H1 (cell line): ENCODE measurements around the gene MYLK4. TPM values are rescaled to one million over a fixed set of nuclear protein-coding genes. Genes with fewer than 3 reads are reported as not detected.

Experiments used
- CTCF ChIA-PET: fragments of 300-600 bp; sonication (Branson Sonifier 250); formaldehyde crosslinking; loops from one replicate; lab custom pipeline; 2021; ENCODE audit not compliant: partially characterized antibody; lab: Charles Lee
- POLR2A ChIA-PET: fragments of 300-600 bp; sonication (Branson Sonifier 250); formaldehyde crosslinking; loops from one replicate; lab custom pipeline; 2021; ENCODE audit warnings: inconsistent platforms; ENCODE audit not compliant: partially characterized antibody; lab: Charles Lee
- DNase-seq, 2 experiments: peaks; one replicate each; pipeline versions ENCODE4 v3.0.0 to v3.0.0-alpha.2; 2010 to 2022; ENCODE audit warnings: low spot score in 2 of 2, low read depth in 1 of 2, mixed read lengths in 1 of 2
- FAIRE-seq: peaks from 2 replicates; lab custom pipeline; 2011; peaks lifted over from hg19 to GRCh38; lab: Jason Lieb, UNC
- H2AFZ ChIP-seq: 2 replicates; pipeline ENCODE4 v1.8.1; 2012; ENCODE audit warnings: low read length, inconsistent platforms
- H2AK5ac ChIP-seq: 2 replicates; pipeline ENCODE4 v1.6.1; 2013; ENCODE audit warnings: low read depth, low read length
- H2BK120ac ChIP-seq: replicated peaks from 2 replicates; pipeline ENCODE3; 2013; ENCODE audit warnings: low read depth, low read length, inconsistent platforms
- H2BK12ac ChIP-seq: 2 replicates; pipeline ENCODE4 v1.6.1; 2013; ENCODE audit warnings: low read depth, low read length
- H2BK15ac ChIP-seq: 2 replicates; pipeline ENCODE4 v1.6.1; 2013; ENCODE audit warnings: low read length
- H2BK20ac ChIP-seq: 2 replicates; pipeline ENCODE4 v1.6.1; 2013; ENCODE audit warnings: low read length
- H2BK5ac ChIP-seq: 2 replicates; pipeline ENCODE4 v1.6.1; 2013; ENCODE audit warnings: low read depth, low read length
- H3K14ac ChIP-seq: 2 replicates; pipeline ENCODE4 v1.6.1; 2013; ENCODE audit warnings: inconsistent platforms; ENCODE audit not compliant: insufficient read length
- H3K18ac ChIP-seq: 2 replicates; pipeline ENCODE4 v1.6.1; 2013; ENCODE audit warnings: low read length; ENCODE audit errors: extremely low read depth
- H3K23ac ChIP-seq: 2 replicates; pipeline ENCODE4 v1.6.1; 2013; ENCODE audit warnings: inconsistent platforms; ENCODE audit not compliant: insufficient read length
- H3K23me2 ChIP-seq: 2 replicates; pipeline ENCODE4 v1.6.1; 2013; ENCODE audit warnings: low read depth, low read length
- H3K27ac ChIP-seq: 2 replicates; pipeline ENCODE4 v1.6.1; 2011; ENCODE audit warnings: low read depth, low read length, inconsistent platforms
- H3K27me3 ChIP-seq, 4 experiments: replicated peaks in 1 of 4; 1 replicate in 1 of 4; 2 replicates in 3 of 4; pipeline versions ENCODE4 v1.6.1 to v1.8.1; 2011 to 2013; ENCODE audit warnings: low read length in 3 of 4, mild to moderate bottlenecking in 3 of 4, inconsistent platforms in 2 of 4, mixed read lengths in 2 of 4, moderate library complexity in 1 of 4; ENCODE audit not compliant: control insufficient read depth in 3 of 4, insufficient read depth in 3 of 4; ENCODE audit errors: extremely low read depth in 1 of 4
- H3K36me3 ChIP-seq, 4 experiments: 2 replicates each; pipeline versions ENCODE4 v1.6.1 to v1.8.1; 2011 to 2013; ENCODE audit warnings: mild to moderate bottlenecking in 4 of 4, low read length in 3 of 4, moderate library complexity in 2 of 4, control low read depth in 1 of 4, inconsistent platforms in 1 of 4; ENCODE audit not compliant: insufficient read depth in 4 of 4, control insufficient read depth in 2 of 4
- H3K4ac ChIP-seq: replicated peaks from 2 replicates; pipeline ENCODE3; 2013; ENCODE audit warnings: low read length, low read depth, mixed read lengths, inconsistent platforms; ENCODE audit not compliant: insufficient read length
- H3K4me1 ChIP-seq, 4 experiments: replicated peaks in 1 of 4; 1 replicate in 1 of 4; 2 replicates in 3 of 4; pipeline versions ENCODE4 v1.6.1 to v1.8.1; 2011 to 2013; ENCODE audit warnings: low read length in 3 of 4, inconsistent platforms in 2 of 4, mixed read lengths in 1 of 4; ENCODE audit not compliant: insufficient read depth in 4 of 4, control insufficient read depth in 3 of 4
- H3K4me2 ChIP-seq, 2 experiments: 2 replicates each; pipeline versions ENCODE4 v1.6.1 to v1.8.1; 2011 to 2013; ENCODE audit warnings: low read depth in 2 of 2, low read length in 2 of 2, control low read depth in 1 of 2, inconsistent platforms in 1 of 2, mild to moderate bottlenecking in 1 of 2; ENCODE audit not compliant: insufficient read depth in 1 of 2
- H3K4me3 ChIP-seq, 4 experiments: fragments of 200-600, 300-600 bp in 1 of 4; sonication (generic), shearing (Covaris generic), sonication (Bioruptor Twin) in 1 of 4; 2 replicates each; pipeline versions ENCODE4 v1.5.1 to v1.8.1; 2011 to 2016; ENCODE audit warnings: low read length in 4 of 4, low read depth in 3 of 4, control low read depth in 2 of 4, inconsistent platforms in 2 of 4, mild to moderate bottlenecking in 2 of 4, mixed read lengths in 1 of 4, moderate library complexity in 1 of 4; ENCODE audit not compliant: insufficient read depth in 2 of 4; ENCODE audit errors: extremely low read depth in 1 of 4
- H3K56ac ChIP-seq: replicated peaks from 2 replicates; pipeline ENCODE3; 2013; ENCODE audit warnings: low read depth, mild to moderate bottlenecking, mixed read lengths, low read length, inconsistent platforms; ENCODE audit not compliant: insufficient read length
- H3K79me1 ChIP-seq: 2 replicates; pipeline ENCODE4 v1.6.1; 2013; ENCODE audit warnings: low read depth, low read length, control low read depth
- H3K79me2 ChIP-seq, 2 experiments: 2 replicates each; pipeline versions ENCODE4 v1.6.1 to v1.8.1; 2012 to 2013; ENCODE audit warnings: low read length in 2 of 2, mild to moderate bottlenecking in 2 of 2, inconsistent platforms in 1 of 2; ENCODE audit not compliant: insufficient read depth in 2 of 2, control insufficient read depth in 1 of 2
- H3K9ac ChIP-seq, 4 experiments: replicated peaks in 1 of 4; 1 replicate in 1 of 4; 2 replicates in 3 of 4; pipeline versions ENCODE4 v1.6.1 to v1.8.1; 2011 to 2013; ENCODE audit warnings: low read depth in 3 of 4, low read length in 3 of 4, control low read depth in 2 of 4, mild to moderate bottlenecking in 2 of 4, moderate library complexity in 2 of 4, inconsistent platforms in 1 of 4; ENCODE audit errors: extremely low read depth in 1 of 4
- H3K9me3 ChIP-seq, 2 experiments: 2 replicates each; pipeline versions ENCODE4 v1.6.1 to v1.8.1; 2012 to 2013; ENCODE audit warnings: mild to moderate bottlenecking in 2 of 2, moderate library complexity in 2 of 2, control low read depth in 1 of 2, inconsistent platforms in 1 of 2, low read depth in 1 of 2, low read length in 1 of 2, mixed read lengths in 1 of 2; ENCODE audit not compliant: insufficient read depth in 2 of 2
- H4K20me1 ChIP-seq, 2 experiments: replicated peaks in 1 of 2; 2 replicates each; pipeline versions ENCODE3 to v1.8.1; 2011 to 2013; ENCODE audit warnings: inconsistent platforms in 2 of 2, low read length in 2 of 2, mild to moderate bottlenecking in 1 of 2; ENCODE audit not compliant: insufficient read depth in 2 of 2, control insufficient read depth in 1 of 2
- H4K5ac ChIP-seq: 2 replicates; pipeline ENCODE4 v1.6.1; 2013; ENCODE audit warnings: low read length, low read depth, mixed read lengths, inconsistent platforms; ENCODE audit not compliant: insufficient read length
- H4K8ac ChIP-seq: 2 replicates; pipeline ENCODE4 v1.8.0; 2013; ENCODE audit warnings: mild to moderate bottlenecking, moderate library complexity, low read length, inconsistent platforms; ENCODE audit not compliant: insufficient read depth; ENCODE audit errors: extremely low read depth
- H4K91ac ChIP-seq: replicated peaks from 2 replicates; pipeline ENCODE3; 2013; ENCODE audit warnings: low read length, mixed read lengths, inconsistent platforms; ENCODE audit not compliant: insufficient read length
- JUN ChIP-seq: IDR thresholded peaks from 2 replicates; pipeline ENCODE4 v1.6.1; 2011; ENCODE audit warnings: low read depth, mild to moderate bottlenecking, improper control_type of control experiment, low read length
- SIRT6 ChIP-seq: IDR thresholded peaks from one replicate; pipeline ENCODE4 v1.7.1; 2012; ENCODE audit warnings: low read length, inconsistent platforms
- SIX5 ChIP-seq: IDR thresholded peaks from 2 replicates; pipeline ENCODE4 v1.6.1; 2011; ENCODE audit warnings: mild to moderate bottlenecking, low read depth, low read length
- WGBS, 2 experiments: shearing (Covaris generic) in 1 of 2; methylation state at CpG; one replicate each; pipeline versions ENCODE4 v1.1.6 to v1.1.7; 2013 to 2015; ENCODE audit warnings: low lambda C conversion rate in 2 of 2, mixed read lengths in 2 of 2, inconsistent platforms in 1 of 2, low coverage in 1 of 2, missing lambda C conversion rate in 1 of 2; ENCODE audit not compliant: insufficient replicate concordance in 2 of 2, insufficient coverage in 1 of 2, insufficient read length in 1 of 2; ENCODE audit errors: extremely low coverage in 1 of 2, missing lambda C conversion rate in 1 of 2; 5-methylcytosine and 5-hydroxymethylcytosine counted together
- polyA plus RNA-seq, 7 experiments: library from polyadenylated mRNA; depleted of rRNA in 3 of 7; stranded (reverse) in 5 of 7; unstranded in 2 of 7; fragments of >200 nt in 5 of 7; fragments of 200-250 nt in 2 of 7; gene quantifications; 1 replicate in 5 of 7; 2 replicates in 1 of 7; 4 replicates in 1 of 7; pipeline versions ENCODE4 v1.2.1 to v1.2.3, GENCODE V29; 2011 to 2013; ENCODE audit warnings: missing spikeins in 2 of 7, mixed read lengths in 2 of 7
- total RNA-seq: library from RNA; stranded (reverse); fragmentation: NEBNext Ultra II Directional; extraction: Animal tissue kit (Norgen Biotek cat#: 25700); gene quantifications from 2 replicates; pipeline ENCODE4 v1.2.1, GENCODE V29; 2021

MYLK4 gene
- total and polyA plus RNA-seq, 2 of the 8 experiments (the other 6 are each of a cell fraction or from before 2014, with no cell fraction given), result 0.11 to 0.17 TPM

DNA sequence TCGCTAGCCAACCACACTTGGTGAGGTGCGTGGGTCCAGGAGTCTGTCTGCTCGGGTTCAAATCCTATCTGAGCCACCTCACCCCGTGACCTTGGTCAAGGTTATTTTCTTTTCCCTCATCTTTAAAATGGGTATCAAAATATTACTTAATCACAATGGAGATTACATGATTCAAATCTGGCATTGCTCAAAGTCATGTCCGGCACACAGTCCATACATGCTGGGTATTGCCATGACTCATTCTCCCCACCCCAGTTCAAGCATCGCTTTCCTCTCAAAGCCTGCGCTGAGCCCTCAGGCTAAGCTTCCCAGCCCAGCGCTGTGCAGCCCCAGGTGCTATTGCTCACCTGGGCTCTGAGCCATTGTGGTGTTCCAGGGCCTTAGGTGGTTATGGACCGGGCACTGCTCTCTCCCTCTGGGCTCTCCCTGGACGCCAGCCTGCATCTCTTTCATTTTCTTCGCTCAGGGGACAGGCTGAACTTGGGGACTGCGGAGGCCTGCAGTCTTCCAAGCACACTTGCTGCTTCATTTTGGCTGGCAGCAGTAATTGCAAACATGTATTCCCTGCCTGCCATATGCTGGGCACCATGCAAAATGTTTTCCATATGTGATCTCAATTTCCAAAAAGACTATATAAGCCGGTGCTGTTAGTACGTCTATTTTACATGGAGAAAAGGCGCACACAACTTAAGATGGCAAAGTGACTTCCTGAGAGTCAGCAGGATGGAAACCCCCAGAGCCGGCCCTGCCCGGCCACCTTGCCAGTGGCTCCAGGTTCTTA is 41.8 kb upstream of the MYLK4 start:
- 93% methylated on average over 17 of the region's 17 CpGs; no CpG with 5 or more reads in 1 of the 2 experiments for WGBS, 2 experiments
- H2BK5ac ChIP-seq, result no peak overlapping the region

More for the DNA sequence above, 41.8 kb upstream of the MYLK4 start:
- no peak overlapping the region for H3K4ac ChIP-seq
- no peak overlapping the region for H3K56ac ChIP-seq
- no peak overlapping the region for H2BK120ac ChIP-seq
- DNase-seq, result no peak
- no peak for FAIRE-seq
- H3K27ac ChIP-seq, result no peak overlapping the region
- H3K9ac ChIP-seq, result no peak overlapping the region
- H3K36me3 ChIP-seq, result no peaks in the 10 kb centered on the region
- H2BK20ac ChIP-seq, result no peak overlapping the region
- TF ChIP-seq JUN (no peak), SIRT6 (no peak), SIX5 (no peak)
- no peaks in the 10 kb centered on the region for H3K27me3 ChIP-seq
- no peaks in the 10 kb centered on the region; the same call in 1 of the 2 replicates for H3K79me1 ChIP-seq
- no peak overlapping the region for H4K8ac ChIP-seq
- ChIA-PET CTCF (interaction anchor here (0.7 to 4.2 kb wide), 29 partner anchors 8 to 258 kb away, joined by 3 to 38 read pairs (median 9); partner anchors contain the start of gene SERPINB1), POLR2A (interaction anchor here (0.7 to 2.2 kb wide), 3 partner anchors 48 to 217 kb away, joined by 3 to 6 read pairs (median 5); partner anchors contain the start of gene SERPINB1)
- no peak overlapping the region for H3K14ac ChIP-seq
- H3K23ac ChIP-seq, result no peak overlapping the region
- H4K91ac ChIP-seq, result no peak overlapping the region
- H2AFZ ChIP-seq, result no peak overlapping the region
- H3K79me2 ChIP-seq, result peaks cover 0 to 4% of the 10 kb centered on the region in 2 experiments; a peak in 1 of 4 replicates
- no peak overlapping the region for H2BK12ac ChIP-seq
- no peaks in the 10 kb centered on the region for H3K9me3 ChIP-seq
- no peaks in the 10 kb centered on the region for H4K20me1 ChIP-seq
- no peaks in the 10 kb centered on the region; a peak in 1 of 7 replicates for H3K4me1 ChIP-seq
- H4K5ac ChIP-seq, result no peak overlapping the region
- H3K4me2 ChIP-seq, result no peak overlapping the region
- H3K23me2 ChIP-seq, result no peaks in the 10 kb centered on the region
- H2AK5ac ChIP-seq, result no peak overlapping the region; the same call in 1 of the 2 replicates
- H3K18ac ChIP-seq, result no peak overlapping the region
- H2BK15ac ChIP-seq, result no peak overlapping the region
- no peak overlapping the region for H3K4me3 ChIP-seq
